ENCODE results near the gene PLXNA4.

PLXNA4 gene

GRCh38 chr7:132531562-132531961 lies 44.7 kb downstream of the PLXNA4 start:
- DNase-seq (ENCODE audit: low read depth), result no peak

GRCh38 chr7:132528695-132529094 lies 47.6 kb downstream of the PLXNA4 start:
- DNase-seq (ENCODE audit: low read depth), result no peak

- DNase-seq (ENCODE audit: low read depth), result no peak
These were observed 48.5 kb downstream of the PLXNA4 start for GRCh38 chr7:132527467-132528410.

- no peak for DNase-seq (ENCODE audit: low read depth)
These were observed 50.0 kb downstream of the PLXNA4 start for GRCh38 chr7:132526111-132526740.

- no peak for DNase-seq (ENCODE audit: low read depth)
These were observed 54.8 kb downstream of the PLXNA4 start for GRCh38 chr7:132521423-132521822.

GRCh38 chr7:132520591-132521280 lies 55.5 kb downstream of the PLXNA4 start:
- no peak for DNase-seq (ENCODE audit: low read depth)

- DNase-seq (ENCODE audit: low read depth), result no peak
These were observed 56.3 kb downstream of the PLXNA4 start for GRCh38 chr7:132519936-132520335.

GRCh38 chr7:132518839-132519173 lies 57.5 kb downstream of the PLXNA4 start:
- DNase-seq (ENCODE audit: low read depth), result no peak

- DNase-seq (ENCODE audit: low read depth), result peak; percentile 32
These were observed 58.0 kb downstream of the PLXNA4 start for GRCh38 chr7:132518102-132518838.

- no peak for DNase-seq (ENCODE audit: low read depth)
These were observed 60.0 kb downstream of the PLXNA4 start for GRCh38 chr7:132516042-132516840.

- no peak for DNase-seq (ENCODE audit: low read depth)
These were observed 61.1 kb downstream of the PLXNA4 start for GRCh38 chr7:132515181-132515580.

GRCh38 chr7:132514430-132514829 lies 61.8 kb downstream of the PLXNA4 start:
- DNase-seq (ENCODE audit: low read depth), result no peak

- no peak for DNase-seq (ENCODE audit: low read depth)
These were observed 64.3 kb downstream of the PLXNA4 start for GRCh38 chr7:132511921-132512320.

- no peak for DNase-seq (ENCODE audit: low read depth)
These were observed 64.9 kb downstream of the PLXNA4 start for GRCh38 chr7:132511387-132511786.

GRCh38 chr7:132509643-132510042 lies 66.6 kb downstream of the PLXNA4 start:
- no peak for DNase-seq (ENCODE audit: low read depth)

GRCh38 chr7:132508724-132509353 lies 67.4 kb downstream of the PLXNA4 start:
- no peak for DNase-seq (ENCODE audit: low read depth)

GRCh38 chr7:132504852-132505251 lies 71.4 kb downstream of the PLXNA4 start:
- DNase-seq (ENCODE audit: low read depth), result no peak

GRCh38 chr7:132504071-132504470 lies 72.2 kb downstream of the PLXNA4 start:
- DNase-seq (ENCODE audit: low read depth), result no peak

- DNase-seq (ENCODE audit: low read depth), result no peak
These were observed 72.9 kb downstream of the PLXNA4 start for GRCh38 chr7:132503415-132503814.

- DNase-seq (ENCODE audit: low read depth), result no peak
These were observed 74.3 kb downstream of the PLXNA4 start for GRCh38 chr7:132501956-132502355.
